Activated CD8-positive, alpha-beta memory T cell treated with anti-CD3 and anti-CD28 coated beads, Interleukin-2, amount 50 U/mL, for 1 hour (primary cell): ENCODE data around the gene FOXI3.
"Not testable (repeated sequence)": the region's sequence is repeated elsewhere in the genome, so short reads cannot be mapped to it uniquely, and the experiment has no call there.

Source experiments
- DNase-seq: peaks from one replicate; pipeline ENCODE4 v3.0.0-alpha.2; 2020; ENCODE audit errors: extremely low read depth

FOXI3 gene

GRCh38 chr2:88442061-88442460, 10.4 kb downstream of the FOXI3 start:
- DNase-seq: no peak

- no peak for DNase-seq
Observed at GRCh38 chr2:88437010-88437409, 15.5 kb downstream of the FOXI3 start.

GRCh38 chr2:88429929-88430328, 22.6 kb downstream of the FOXI3 start:
- no peak for DNase-seq

GRCh38 chr2:88423733-88424132, 28.8 kb downstream of the FOXI3 start:
- DNase-seq: no peak

GRCh38 chr2:88419051-88419450, 33.4 kb downstream of the FOXI3 start:
- not testable (repeated sequence) for DNase-seq

GRCh38 chr2:88416016-88416663, 36.4 kb downstream of the FOXI3 start:
- no peak for DNase-seq

GRCh38 chr2:88408870-88409269, 43.6 kb downstream of the FOXI3 start:
- not testable (repeated sequence) for DNase-seq

GRCh38 chr2:88400037-88400767, 52.3 kb downstream of the FOXI3 start:
- DNase-seq: no peak

- no peak for DNase-seq
Observed at GRCh38 chr2:88398180-88398579, 54.3 kb downstream of the FOXI3 start.
